Breast epithelium (tissue), 4 donors: Measurements from ENCODE around the gene OLFML2B. TPM values are rescaled to one million over a fixed set of nuclear protein-coding genes. Genes with fewer than 3 reads are reported as not detected.
A peak's percentile ranks its signal among the peaks of the same experiment; 100 is the strongest.
"Not testable (repeated sequence)": the region's sequence is repeated elsewhere in the genome, so short reads cannot be mapped to it uniquely, and the experiment has no call there.

Experiments used
- DNase-seq, 2 donors: peaks; one replicate each; pipeline ENCODE4 v3.0.0-alpha.2; 2019; ENCODE audit warnings: low spot score in 2 of 2
- H3K27ac ChIP-seq, 2 donors: fragments of 200-600 bp; sonication (generic) in 1 of 2; one replicate each; pipeline ENCODE4 v1.5.1; 2016 to 2019; ENCODE audit warnings: mild to moderate bottlenecking in 1 of 2
- H3K27me3 ChIP-seq, 2 donors: fragments of 200-600 bp; sonication (generic) in 1 of 2; one replicate each; pipeline versions ENCODE4 v1.5.1 to v1.6.0; 2017 to 2019; ENCODE audit warnings: control low read depth in 1 of 2, mild to moderate bottlenecking in 1 of 2
- H3K36me3 ChIP-seq: fragments of 200-600 bp; one replicate; pipeline ENCODE4 v1.5.1; 2019
- H3K4me1 ChIP-seq, 2 donors: fragments of 200-600 bp; sonication (generic); one replicate each; pipeline ENCODE4 v1.5.1; 2016 to 2019; ENCODE audit warnings: control low read depth in 1 of 2
- H3K4me3 ChIP-seq, 3 donors: fragments of 200-600 bp; sonication (generic); 1 replicate in 2 of 3; 2 replicates in 1 of 3; pipeline ENCODE4 v1.5.1; 2016 to 2019; ENCODE audit warnings: mild to moderate bottlenecking in 3 of 3, moderate library complexity in 2 of 3
- H3K9me3 ChIP-seq, 2 donors: fragments of 200-600 bp; sonication (generic) in 1 of 2; one replicate each; pipeline ENCODE4 v1.5.1; 2016 to 2019; ENCODE audit warnings: control low read depth in 1 of 2
- POLR2A ChIP-seq: fragments of 450-650 bp; IDR thresholded peaks from one replicate; pipeline ENCODE4 v1.6.1; 2016; ENCODE audit warnings: antibody characterized with exemption, mild to moderate bottlenecking, moderate library complexity
- POLR2AphosphoS5 ChIP-seq, 3 donors: sonication (generic); formaldehyde crosslinking; IDR thresholded peaks; one replicate each; pipeline ENCODE4 v1.6.1; 2017; ENCODE audit warnings: antibody characterized with exemption in 3 of 3
- intact Hi-C: fragments of 100-400 bp; cut with DNase I; formaldehyde crosslinking; loops from one replicate; pipeline ENCODE4 v1.15.1; 2023; ENCODE audit warnings: low total_unique reads
- total RNA-seq, 3 donors: library from RNA; depleted of rRNA; stranded (reverse); fragments of >200 nt; gene quantifications; one replicate each; pipeline ENCODE4 v1.1.0, GENCODE V29; 2016
- TF ChIP-seq, protein P1 (sequence below), 3 donors: fragments of 450-650 bp; IDR thresholded peaks; one replicate each; pipeline ENCODE4 v1.5.1; 2016 to 2017; ENCODE audit warnings: antibody characterized with exemption in 3 of 3, mild to moderate bottlenecking in 3 of 3, moderate library complexity in 3 of 3

Gene OLFML2B
- total RNA-seq, 3 donors from 2014 or later = 5.2 to 9.6 (median 7.3) TPM

DNA sequence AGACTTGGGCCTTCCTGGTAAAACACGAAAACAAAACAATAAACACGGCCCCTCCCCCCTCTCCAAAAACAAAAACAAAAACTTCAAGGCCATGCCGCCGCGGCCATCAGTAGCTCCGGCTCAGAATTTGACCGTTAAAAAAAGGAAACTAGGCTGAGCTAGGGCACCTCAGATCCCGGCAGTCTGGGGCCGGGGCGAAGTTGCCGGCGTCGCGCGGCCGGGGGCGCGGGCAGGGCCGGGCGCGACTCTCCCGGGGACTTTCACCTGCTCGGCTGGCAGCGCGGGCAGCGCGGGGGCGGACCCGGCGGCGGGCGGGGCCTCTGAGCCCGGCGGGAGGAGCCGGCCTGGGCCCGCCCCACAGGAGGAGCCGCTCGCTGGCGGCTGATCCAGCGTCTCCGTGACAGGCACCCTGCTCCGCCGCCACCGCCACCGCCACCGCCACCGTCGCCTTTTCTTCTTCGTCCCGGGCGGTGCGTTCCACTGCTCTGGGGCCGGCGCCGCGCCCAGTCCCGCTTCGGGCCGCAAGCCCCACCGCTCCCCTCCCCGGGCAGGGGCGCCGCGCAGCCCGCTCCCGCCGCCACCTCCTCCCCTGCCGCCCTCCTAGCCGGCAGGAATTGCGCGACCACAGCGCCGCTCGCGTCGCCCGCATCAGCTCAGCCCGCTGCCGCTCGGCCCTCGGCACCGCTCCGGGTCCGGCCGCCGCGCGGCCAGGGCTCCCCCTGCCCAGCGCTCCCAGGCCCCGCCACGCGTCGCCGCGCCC, 45.8 kb upstream of the OLFML2B start, which contains the start of gene NOS1AP:
NOS1AP (plus strand) TSS at position 358 of the 760 bp plus-strand sequence. CDS start 487 bp downstream, outside the sequence.
- intact Hi-C loops = no loop called here
- Histone ChIP-seq H3K36me3 (no peaks in the 10 kb centered on the region), H3K27ac (peak within 1 kb of the TSS; percentile 80 to 86), H3K4me1 (peaks cover 0 to 6% of the 10 kb centered on the region in 2 donors), H3K4me3 (peak within 1 kb of the TSS; percentile 54 to 97 (median 87)), H3K9me3 (peaks cover 0 to 1% of the 10 kb centered on the region in 2 donors), H3K27me3 (no peaks in the 10 kb centered on the region)
- no peak for TF ChIP-seq POLR2A
- no peak for TF ChIP-seq POLR2AphosphoS5 (IDR thresholded peaks at IDR 0.05)
- DNase-seq = peak; percentile 77 to 79

DNA sequence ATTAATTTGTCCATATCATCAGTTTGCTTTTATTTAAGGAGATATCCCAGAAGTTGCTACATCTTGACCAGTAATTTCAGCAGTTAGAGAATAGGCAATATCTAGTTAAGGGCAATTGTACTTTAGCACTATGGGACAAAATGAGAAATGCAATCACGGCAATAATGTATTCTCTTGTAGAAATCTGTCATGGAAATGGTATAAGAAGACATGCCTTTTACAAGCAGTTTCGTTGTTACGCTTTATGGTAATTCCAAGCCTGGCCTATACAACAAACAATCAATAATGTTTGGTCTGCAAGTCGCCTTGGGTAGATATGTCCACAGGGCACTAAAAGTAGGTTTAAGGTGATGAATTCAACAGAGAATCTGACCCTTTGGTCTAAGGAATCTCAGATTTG, 44.6 kb upstream of the OLFML2B start:
- DNase-seq = no peak
- H3K9me3 ChIP-seq = no peaks in the 10 kb centered on the region
- H3K4me1 ChIP-seq = peaks cover 0 to 6% of the 10 kb centered on the region in 2 donors
- TF ChIP-seq, protein P1, sequence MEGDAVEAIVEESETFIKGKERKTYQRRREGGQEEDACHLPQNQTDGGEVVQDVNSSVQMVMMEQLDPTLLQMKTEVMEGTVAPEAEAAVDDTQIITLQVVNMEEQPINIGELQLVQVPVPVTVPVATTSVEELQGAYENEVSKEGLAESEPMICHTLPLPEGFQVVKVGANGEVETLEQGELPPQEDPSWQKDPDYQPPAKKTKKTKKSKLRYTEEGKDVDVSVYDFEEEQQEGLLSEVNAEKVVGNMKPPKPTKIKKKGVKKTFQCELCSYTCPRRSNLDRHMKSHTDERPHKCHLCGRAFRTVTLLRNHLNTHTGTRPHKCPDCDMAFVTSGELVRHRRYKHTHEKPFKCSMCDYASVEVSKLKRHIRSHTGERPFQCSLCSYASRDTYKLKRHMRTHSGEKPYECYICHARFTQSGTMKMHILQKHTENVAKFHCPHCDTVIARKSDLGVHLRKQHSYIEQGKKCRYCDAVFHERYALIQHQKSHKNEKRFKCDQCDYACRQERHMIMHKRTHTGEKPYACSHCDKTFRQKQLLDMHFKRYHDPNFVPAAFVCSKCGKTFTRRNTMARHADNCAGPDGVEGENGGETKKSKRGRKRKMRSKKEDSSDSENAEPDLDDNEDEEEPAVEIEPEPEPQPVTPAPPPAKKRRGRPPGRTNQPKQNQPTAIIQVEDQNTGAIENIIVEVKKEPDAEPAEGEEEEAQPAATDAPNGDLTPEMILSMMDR (IDR thresholded peaks at IDR 0.05) = no peak
- no peaks in the 10 kb centered on the region for H3K36me3 ChIP-seq
- H3K4me3 ChIP-seq = no peak overlapping the region
- intact Hi-C loops = no loop called here
- H3K27ac ChIP-seq = no peak overlapping the region
- H3K27me3 ChIP-seq = no peaks in the 10 kb centered on the region

DNA sequence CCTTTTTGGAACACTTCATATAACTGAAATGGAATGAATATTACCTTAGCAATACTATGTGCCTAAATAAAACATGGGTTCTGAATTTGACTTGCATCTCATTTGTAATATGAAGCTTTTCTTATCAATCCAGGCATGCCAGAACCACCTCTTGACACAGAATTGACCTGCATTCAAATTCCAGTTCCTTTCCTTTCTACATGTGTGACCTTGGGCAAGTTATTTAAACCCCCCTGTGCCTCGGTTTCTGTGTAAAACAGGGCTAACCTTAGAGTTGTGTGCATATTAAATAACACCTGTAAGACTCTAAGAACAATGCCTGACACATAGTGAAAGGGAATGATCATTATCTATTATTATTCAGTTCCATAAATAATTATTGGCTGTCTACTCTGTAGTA, 43.8 kb upstream of the OLFML2B start:
- TF ChIP-seq, protein P1 (IDR thresholded peaks at IDR 0.05) = no peak
- TF ChIP-seq POLR2A (no peak), POLR2AphosphoS5 (IDR thresholded peaks at IDR 0.05) (no peak)
- peaks cover 0 to 6% of the 10 kb centered on the region in 2 donors for H3K4me1 ChIP-seq
- no peak overlapping the region for H3K27ac ChIP-seq
- no peak for DNase-seq
- H3K9me3 ChIP-seq = no peaks in the 10 kb centered on the region
- intact Hi-C loops = no loop called here
- no peak overlapping the region for H3K4me3 ChIP-seq
- no peaks in the 10 kb centered on the region for H3K27me3 ChIP-seq
- no peaks in the 10 kb centered on the region for H3K36me3 ChIP-seq

DNA sequence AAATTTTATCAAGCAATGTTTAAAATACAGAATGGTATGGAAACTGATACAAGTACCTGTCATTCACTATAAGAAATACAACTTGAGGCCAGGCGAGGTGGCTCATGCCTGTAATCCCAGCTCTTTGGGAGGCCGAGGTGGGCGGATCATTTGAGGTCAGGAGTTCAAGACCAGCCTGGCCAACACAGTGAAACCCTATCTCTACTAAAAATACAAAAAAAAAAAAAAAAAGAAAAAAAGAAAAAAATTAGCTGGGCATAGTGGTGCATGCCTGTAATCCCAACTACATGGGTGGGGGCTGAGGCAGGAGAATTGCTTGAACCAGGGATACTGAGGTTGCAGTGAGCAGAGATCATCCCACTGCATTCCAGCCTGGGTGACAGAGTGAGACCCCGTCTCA, 43.2 kb upstream of the OLFML2B start:
- H3K27ac ChIP-seq, H3K4me3 ChIP-seq, DNase-seq, H3K4me1 ChIP-seq, H3K27me3 ChIP-seq, H3K9me3 ChIP-seq, H3K36me3 ChIP-seq, intact Hi-C loops: not testable (repeated sequence)

DNA sequence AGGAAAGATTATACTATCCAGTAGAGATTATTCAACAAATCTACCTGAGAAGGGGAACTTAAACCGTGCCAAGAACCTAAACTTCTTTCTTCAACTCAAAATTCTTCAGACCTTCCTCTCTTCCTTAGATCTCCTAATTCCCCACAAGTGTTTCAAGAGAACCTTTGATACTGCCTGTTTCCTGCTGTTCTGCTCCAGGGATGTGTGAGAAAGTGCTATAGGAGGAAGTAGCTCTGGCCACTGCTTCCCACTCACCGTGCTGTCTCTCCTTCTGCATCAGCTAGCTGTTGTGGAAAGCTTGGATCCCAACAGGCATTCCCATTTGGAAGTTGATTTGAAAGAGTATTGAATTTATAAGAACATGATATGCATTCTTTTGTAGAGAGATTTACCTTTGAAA, 41.3 kb upstream of the OLFML2B start:
- intact Hi-C loops = no loop called here
- TF ChIP-seq, protein P1 (IDR thresholded peaks at IDR 0.05) = no peak
- TF ChIP-seq POLR2AphosphoS5 (IDR thresholded peaks at IDR 0.05) = no peak
- no peak for TF ChIP-seq POLR2A
- H3K27ac ChIP-seq = no peak overlapping the region
- DNase-seq = no peak
- H3K9me3 ChIP-seq = no peaks in the 10 kb centered on the region
- H3K36me3 ChIP-seq = no peaks in the 10 kb centered on the region
- H3K4me1 ChIP-seq = no peaks in the 10 kb centered on the region
- H3K4me3 ChIP-seq = no peak overlapping the region
- H3K27me3 ChIP-seq = no peaks in the 10 kb centered on the region

DNA sequence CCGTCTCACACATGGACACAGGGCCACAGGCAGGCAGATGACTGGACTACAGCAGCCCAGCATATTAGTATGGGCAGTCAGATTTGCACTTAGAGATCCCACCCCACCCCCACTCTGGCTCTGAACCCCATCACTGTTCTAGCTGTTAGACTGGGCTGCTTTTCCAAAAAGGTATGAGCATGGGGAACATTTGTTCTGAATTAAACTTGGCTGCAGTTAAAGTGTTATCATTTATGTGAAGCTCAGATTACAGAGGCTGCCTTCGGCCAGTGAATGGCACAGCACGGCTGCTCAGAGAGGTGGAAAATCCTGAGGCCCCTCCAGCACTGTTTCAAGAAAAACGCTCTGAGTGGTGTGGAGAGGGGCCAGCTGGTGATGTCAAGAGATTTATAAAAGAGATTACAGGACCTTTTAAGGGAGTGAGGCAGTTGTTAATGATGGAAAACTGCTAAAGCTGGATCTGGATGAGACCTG, 38.9 kb upstream of the OLFML2B start:
- Histone ChIP-seq H3K4me1 (no peaks in the 10 kb centered on the region), H3K27me3 (no peaks in the 10 kb centered on the region), H3K9me3 (no peaks in the 10 kb centered on the region), H3K27ac (peak overlapping the region in 1 of 2 donors; percentile 18), H3K4me3 (no peak overlapping the region), H3K36me3 (no peaks in the 10 kb centered on the region)
- no peak for DNase-seq
- TF ChIP-seq POLR2AphosphoS5 (IDR thresholded peaks at IDR 0.05) = no peak
- TF ChIP-seq, protein P1 (IDR thresholded peaks at IDR 0.05) = no peak
- no peak for TF ChIP-seq POLR2A
- intact Hi-C loops = no loop called here
